ENCODE results near the gene CRYBG3.

The CRYBG3 gene

DNA sequence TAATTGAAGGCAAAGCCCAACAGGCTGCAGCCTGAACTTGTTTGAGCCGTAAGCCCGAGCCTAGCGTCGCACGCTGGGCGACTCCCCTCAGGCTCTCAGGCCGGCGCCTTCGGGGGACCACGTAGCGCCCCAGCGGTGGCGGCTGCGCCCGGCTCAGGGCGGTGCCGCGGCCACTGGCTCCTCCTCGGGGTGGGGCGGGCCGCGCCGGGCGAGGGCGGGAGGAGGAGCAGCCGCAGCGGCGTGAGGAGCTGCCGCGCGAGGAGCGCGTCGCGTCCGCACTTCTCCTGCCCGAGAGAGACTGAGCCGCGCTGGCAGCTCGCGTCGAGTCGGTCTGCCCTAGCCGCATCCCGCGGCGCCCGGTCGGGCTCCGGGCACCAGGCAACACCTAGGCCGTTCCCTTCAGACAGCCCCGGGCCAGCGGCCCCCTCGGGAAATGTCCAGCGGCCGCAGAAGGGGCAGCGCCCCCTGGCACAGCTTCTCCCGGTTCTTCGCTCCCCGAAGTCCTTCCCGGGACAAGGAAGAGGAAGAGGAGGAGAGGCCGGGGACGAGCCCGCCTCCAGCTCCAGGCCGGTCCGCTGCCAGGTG lies at the start of gene CRYBG3:
TSS of gene CRYBG3 (plus strand) at position 238 of the 585 bp plus-strand sequence. CDS start at position 434, 196 bp downstream.
- TF ChIP-seq CTCF (conservative IDR thresholded peaks at IDR 0.05) (peak; percentile 42), ZFX (IDR thresholded peaks at IDR 0.05) (peak; percentile 68; the same call in 1 of the 2 replicates)

GRCh38 chr3:97772926-97773325 lies 48.9 kb upstream of the CRYBG3 start:
- TF ChIP-seq ZFX (IDR thresholded peaks at IDR 0.05), result no peak
- TF ChIP-seq CTCF (conservative IDR thresholded peaks at IDR 0.05), result no peak
- H3K27ac ChIP-seq, result no peak overlapping the region

More for the DNA sequence above, at the start of gene CRYBG3:
- H3K27ac ChIP-seq, result peak within 1 kb of the TSS; percentile 80

DNA sequence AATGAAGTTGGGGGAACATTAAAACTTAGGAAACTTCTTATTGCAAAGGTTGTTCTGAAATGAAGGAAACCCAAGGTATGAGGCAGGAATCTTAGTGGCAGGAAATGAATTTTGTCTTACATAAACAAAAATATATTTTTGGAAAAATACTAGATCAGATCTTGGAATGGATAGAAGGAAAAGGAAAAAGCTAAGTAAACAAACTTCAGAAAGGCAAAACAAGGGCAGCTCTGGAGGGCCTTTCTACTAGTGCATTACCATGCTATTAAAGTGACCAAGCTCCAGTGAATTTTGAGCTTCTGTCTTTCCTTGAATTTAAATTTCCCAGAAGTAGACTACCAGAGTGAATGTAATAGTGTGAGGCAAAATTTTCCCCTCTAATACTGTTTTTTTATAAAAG lies 43.7 kb upstream of the CRYBG3 start:
- H3K27ac ChIP-seq, result no peak overlapping the region
- TF ChIP-seq ZFX (IDR thresholded peaks at IDR 0.05), result no peak
- no peak for TF ChIP-seq CTCF (conservative IDR thresholded peaks at IDR 0.05)

DNA sequence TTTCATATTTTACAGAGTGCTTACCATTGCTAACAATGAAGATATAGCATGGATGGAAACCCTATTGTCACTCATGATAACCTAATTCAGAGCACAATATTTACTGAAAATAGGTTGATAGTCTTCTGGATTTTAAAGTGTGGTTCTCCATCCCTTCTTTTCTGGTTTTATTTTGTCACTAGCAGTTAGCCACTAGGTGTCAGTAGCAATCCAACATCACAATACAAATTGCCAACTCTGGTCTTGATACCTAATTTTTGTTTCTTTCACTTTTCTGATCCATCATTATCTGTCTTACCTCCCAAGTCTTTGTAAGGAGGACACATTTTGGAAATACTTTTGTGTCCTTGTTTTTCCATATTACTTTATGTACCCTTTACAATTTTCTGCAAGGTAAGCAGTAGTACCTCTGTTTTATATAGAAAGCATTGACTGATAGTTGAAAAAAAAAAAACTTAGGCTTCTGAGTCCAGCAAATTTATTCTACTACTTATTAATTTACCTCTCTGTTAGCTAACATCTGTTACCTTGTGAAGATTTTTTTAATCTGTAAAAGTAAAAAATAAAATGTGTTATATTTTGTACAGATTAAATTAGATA lies 28.3 kb upstream of the CRYBG3 start:
- TF ChIP-seq ZFX (IDR thresholded peaks at IDR 0.05), result no peak
- peak; percentile 78 for TF ChIP-seq CTCF (conservative IDR thresholded peaks at IDR 0.05)
- H3K27ac ChIP-seq, result no peak overlapping the region

GRCh38 chr3:97795951-97796350 lies 25.9 kb upstream of the CRYBG3 start:
- TF ChIP-seq ZFX (IDR thresholded peaks at IDR 0.05) (no peak), CTCF (conservative IDR thresholded peaks at IDR 0.05) (no peak)
- H3K27ac ChIP-seq, result no peak overlapping the region

- no peak for TF ChIP-seq ZFX (IDR thresholded peaks at IDR 0.05)
- TF ChIP-seq CTCF (conservative IDR thresholded peaks at IDR 0.05), result no peak
- no peak overlapping the region for H3K27ac ChIP-seq
Observed at GRCh38 chr3:97804471-97804870, 17.3 kb upstream of the CRYBG3 start.

GRCh38 chr3:97810779-97811390 lies 10.9 kb upstream of the CRYBG3 start:
- TF ChIP-seq ZFX (IDR thresholded peaks at IDR 0.05) (no peak), CTCF (conservative IDR thresholded peaks at IDR 0.05) (no peak)
- no peak overlapping the region for H3K27ac ChIP-seq

All from C4-2B (cell line).